OCI-LY3 (cell line): Measurements from ENCODE around the gene NFIB.

Experiments used
- H2AFZ ChIP-seq: fragments of 200-600, 300-600 bp; shearing (Covaris generic); 2 replicates; pipeline ENCODE4 v1.6.0; 2014; ENCODE audit warnings: antibody characterized with exemption, low read depth, low read length
- H3K27ac ChIP-seq: fragments of 200-600, 300-600 bp; sonication (generic); 2 replicates; pipeline ENCODE4 v1.5.1; 2014; ENCODE audit warnings: mild to moderate bottlenecking, low read length, moderate library complexity, mixed read lengths
- H3K27me3 ChIP-seq: fragments of 200-600, 300-600 bp; sonication (generic); 2 replicates; pipeline ENCODE4 v1.6.1; 2014; ENCODE audit warnings: low read depth, low read length, mixed read lengths
- H3K36me3 ChIP-seq: fragments of 200-600, 300-600 bp; sonication (generic); replicated peaks from 2 replicates; pipeline ENCODE3; 2014; ENCODE audit warnings: low read depth, low read length, mixed read lengths
- H3K4me1 ChIP-seq: fragments of 300-600, 200-600 bp; sonication (generic); 2 replicates; pipeline ENCODE4 v1.6.1; 2014; ENCODE audit warnings: low read length, mixed read lengths
- H3K4me2 ChIP-seq: fragments of 200-600, 300-600 bp; sonication (generic); 2 replicates; pipeline ENCODE4 v1.6.1; 2014; ENCODE audit warnings: low read length, mixed read lengths
- H3K4me3 ChIP-seq: fragments of 300-600, 200-600 bp; sonication (generic); 2 replicates; pipeline ENCODE4 v1.5.1; 2014; ENCODE audit warnings: antibody characterized with exemption, mild to moderate bottlenecking, low read length, moderate library complexity
- H3K79me2 ChIP-seq: fragments of 300-600, 200-600 bp; shearing (Covaris generic); 2 replicates; pipeline ENCODE4 v1.6.1; 2014; ENCODE audit warnings: mild to moderate bottlenecking, low read length, mixed read lengths
- H3K9ac ChIP-seq: fragments of 300-600, 200-600 bp; shearing (Covaris generic); 2 replicates; pipeline ENCODE4 v1.6.0; 2014; ENCODE audit warnings: mild to moderate bottlenecking, low read length, moderate library complexity
- H3K9me3 ChIP-seq: fragments of 200-600, 300-600 bp; shearing (Covaris generic); 2 replicates; pipeline ENCODE4 v1.6.1; 2014; ENCODE audit warnings: low read length, mixed read lengths; ENCODE audit not compliant: insufficient read depth
- H4K20me1 ChIP-seq: fragments of 200-600, 300-600 bp; sonication (generic); 2 replicates; pipeline ENCODE4 v1.6.1; 2016; ENCODE audit warnings: low read length, mixed read lengths; ENCODE audit not compliant: insufficient read depth
- EZH2phosphoT487 ChIP-seq: fragments of 200-600 bp; shearing (Covaris generic); IDR thresholded peaks from 2 replicates; pipeline ENCODE4 v1.6.1; 2018; ENCODE audit warnings: antibody characterized with exemption, mixed run types, low read depth
- TF ChIP-seq, protein P1 (sequence below): fragments of 200-600, 300-600 bp; sonication (generic); IDR thresholded peaks from 2 replicates; pipeline ENCODE4 v1.5.1; 2014; ENCODE audit warnings: antibody characterized with exemption, low read length, low read depth

Gene NFIB

DNA sequence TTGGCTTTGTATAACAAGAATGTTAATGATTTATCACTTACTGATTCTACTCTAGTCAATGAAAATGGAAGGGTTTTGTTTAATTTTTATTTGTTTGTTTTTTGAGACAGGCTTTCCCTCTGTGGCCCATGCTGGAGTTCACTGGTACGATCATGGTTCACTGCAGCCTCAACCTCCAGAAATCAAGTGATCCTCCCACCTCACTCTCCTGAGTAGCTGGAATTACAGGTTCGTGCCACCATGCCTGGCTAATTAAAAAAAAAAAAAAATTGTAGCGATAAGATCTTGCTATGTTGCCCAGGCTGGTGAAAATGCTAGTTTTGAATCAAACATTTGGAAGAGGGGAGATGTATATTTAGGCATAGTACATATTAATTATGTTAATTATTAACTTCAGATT is 209.4 kb downstream of the NFIB start:
- H3K27me3 ChIP-seq, result no peaks in the 10 kb centered on the region
- H4K20me1 ChIP-seq, result no peaks in the 10 kb centered on the region
- no peaks in the 10 kb centered on the region for H3K79me2 ChIP-seq
- TF ChIP-seq EZH2phosphoT487, result no peak
- TF ChIP-seq, protein P1, sequence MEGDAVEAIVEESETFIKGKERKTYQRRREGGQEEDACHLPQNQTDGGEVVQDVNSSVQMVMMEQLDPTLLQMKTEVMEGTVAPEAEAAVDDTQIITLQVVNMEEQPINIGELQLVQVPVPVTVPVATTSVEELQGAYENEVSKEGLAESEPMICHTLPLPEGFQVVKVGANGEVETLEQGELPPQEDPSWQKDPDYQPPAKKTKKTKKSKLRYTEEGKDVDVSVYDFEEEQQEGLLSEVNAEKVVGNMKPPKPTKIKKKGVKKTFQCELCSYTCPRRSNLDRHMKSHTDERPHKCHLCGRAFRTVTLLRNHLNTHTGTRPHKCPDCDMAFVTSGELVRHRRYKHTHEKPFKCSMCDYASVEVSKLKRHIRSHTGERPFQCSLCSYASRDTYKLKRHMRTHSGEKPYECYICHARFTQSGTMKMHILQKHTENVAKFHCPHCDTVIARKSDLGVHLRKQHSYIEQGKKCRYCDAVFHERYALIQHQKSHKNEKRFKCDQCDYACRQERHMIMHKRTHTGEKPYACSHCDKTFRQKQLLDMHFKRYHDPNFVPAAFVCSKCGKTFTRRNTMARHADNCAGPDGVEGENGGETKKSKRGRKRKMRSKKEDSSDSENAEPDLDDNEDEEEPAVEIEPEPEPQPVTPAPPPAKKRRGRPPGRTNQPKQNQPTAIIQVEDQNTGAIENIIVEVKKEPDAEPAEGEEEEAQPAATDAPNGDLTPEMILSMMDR, result no peak
- no peak overlapping the region for H3K27ac ChIP-seq
- no peaks in the 10 kb centered on the region for H3K4me1 ChIP-seq
- H3K9me3 ChIP-seq, result no peaks in the 10 kb centered on the region
- H3K9ac ChIP-seq, result no peak overlapping the region
- no peak overlapping the region for H2AFZ ChIP-seq
- no peaks in the 10 kb centered on the region for H3K36me3 ChIP-seq
- no peak overlapping the region for H3K4me2 ChIP-seq
- no peak overlapping the region for H3K4me3 ChIP-seq

DNA sequence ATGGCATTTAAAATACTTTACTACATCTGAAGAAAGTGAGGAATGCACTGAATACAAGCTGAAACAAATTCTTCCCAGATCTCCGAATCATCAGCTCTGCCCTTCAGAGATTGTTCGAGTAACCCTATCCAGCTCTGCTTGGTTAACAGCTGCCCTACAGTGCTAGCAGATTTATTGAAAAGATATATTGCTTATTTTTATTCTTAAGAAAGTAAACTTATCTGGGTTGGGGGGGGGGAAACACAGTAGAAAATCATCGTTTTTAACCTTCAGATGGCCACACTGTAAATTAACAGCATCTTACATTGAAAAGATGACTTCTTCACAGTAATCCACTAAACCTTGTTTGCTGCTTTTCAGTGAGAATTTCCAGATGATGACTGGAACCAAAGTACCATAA is 210.8 kb downstream of the NFIB start:
- H3K9me3 ChIP-seq, result no peaks in the 10 kb centered on the region
- no peaks in the 10 kb centered on the region for H3K27me3 ChIP-seq
- H3K4me3 ChIP-seq, result no peak overlapping the region
- no peak overlapping the region for H3K27ac ChIP-seq
- H3K79me2 ChIP-seq, result no peaks in the 10 kb centered on the region
- no peaks in the 10 kb centered on the region for H4K20me1 ChIP-seq
- H3K36me3 ChIP-seq, result no peaks in the 10 kb centered on the region
- TF ChIP-seq EZH2phosphoT487, result no peak
- TF ChIP-seq, protein P1, result no peak
- no peak overlapping the region for H3K4me2 ChIP-seq
- no peak overlapping the region for H2AFZ ChIP-seq
- H3K9ac ChIP-seq, result no peak overlapping the region
- H3K4me1 ChIP-seq, result no peaks in the 10 kb centered on the region

DNA sequence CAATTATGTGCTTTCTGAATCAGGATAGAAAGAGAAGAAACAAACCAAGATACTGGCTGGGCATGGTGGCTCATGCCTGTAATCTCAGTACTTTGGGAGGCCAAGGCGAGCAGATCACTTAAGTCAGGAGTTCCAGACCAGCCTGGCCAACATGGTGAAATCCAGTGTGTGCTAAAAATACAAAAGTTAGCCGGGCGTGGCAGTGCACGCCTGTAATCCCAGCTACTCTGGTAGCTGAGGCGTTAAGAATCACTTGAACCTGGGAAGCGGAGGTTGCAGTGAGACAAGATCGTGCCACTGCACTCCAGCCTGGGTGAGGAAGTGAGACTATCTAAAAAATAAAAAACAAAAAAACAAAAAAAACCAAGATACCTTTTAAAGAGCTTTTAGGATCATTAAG is 214.2 kb downstream of the NFIB start:
- no peaks in the 10 kb centered on the region for H3K9me3 ChIP-seq
- no peak overlapping the region for H3K9ac ChIP-seq
- H3K36me3 ChIP-seq, result no peaks in the 10 kb centered on the region
- H3K27ac ChIP-seq, result no peak overlapping the region
- H4K20me1 ChIP-seq, result no peaks in the 10 kb centered on the region
- no peaks in the 10 kb centered on the region for H3K27me3 ChIP-seq
- TF ChIP-seq, protein P1, result no peak
- no peak overlapping the region for H2AFZ ChIP-seq
- no peak overlapping the region for H3K4me2 ChIP-seq
- no peaks in the 10 kb centered on the region for H3K4me1 ChIP-seq
- H3K4me3 ChIP-seq, result no peak overlapping the region
- H3K79me2 ChIP-seq, result no peaks in the 10 kb centered on the region

DNA sequence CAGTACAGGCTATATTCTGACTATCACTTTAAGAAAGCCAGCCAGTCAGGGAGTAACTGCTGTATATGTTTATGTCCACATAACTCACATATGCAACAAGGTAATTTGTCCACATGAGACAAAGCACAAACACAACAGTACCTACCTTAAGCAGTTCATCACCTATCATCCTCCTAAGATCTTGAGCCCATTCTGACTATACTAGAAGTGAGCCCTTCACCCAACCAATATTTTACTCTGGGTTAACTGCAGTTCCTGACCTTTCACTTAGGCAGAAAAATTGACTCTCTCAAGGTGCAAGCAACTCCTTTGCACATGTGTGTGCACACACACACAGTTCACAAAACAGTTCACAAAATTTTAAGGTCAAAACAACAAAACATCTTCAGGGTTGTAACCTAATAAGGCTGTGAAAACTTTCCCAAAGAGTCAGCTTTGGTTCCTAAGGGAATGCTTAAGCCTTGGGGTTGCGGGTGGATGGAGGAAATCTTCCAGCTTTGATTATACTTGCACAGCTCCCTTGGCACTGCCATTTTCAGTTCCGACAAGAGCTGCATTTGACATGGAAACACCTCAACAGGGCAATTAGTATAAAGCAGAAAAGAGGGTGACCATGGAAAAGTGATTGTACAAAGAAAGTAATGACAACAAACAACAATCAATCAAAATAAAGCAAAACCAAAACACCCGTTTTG is 215.3 kb downstream of the NFIB start:
- no peak overlapping the region for H3K4me3 ChIP-seq

More for the DNA sequence above, 215.3 kb downstream of the NFIB start:
- Histone ChIP-seq H3K36me3 (no peaks in the 10 kb centered on the region), H3K9ac (no peak overlapping the region), H4K20me1 (no peaks in the 10 kb centered on the region), H2AFZ (no peak overlapping the region), H3K27ac (no peak overlapping the region), H3K27me3 (no peaks in the 10 kb centered on the region), H3K4me2 (no peak overlapping the region), H3K4me1 (no peaks in the 10 kb centered on the region), H3K79me2 (no peaks in the 10 kb centered on the region), H3K9me3 (no peaks in the 10 kb centered on the region)
- TF ChIP-seq, protein P1, result no peak
- no peak for TF ChIP-seq EZH2phosphoT487
